Heart left ventricle (tissue), 13 donors: ENCODE results near the gene NFKB1.

Experiments
- CTCF ChIP-seq, 12 donors: fragments of 200-600 bp; sonication (generic) in 4 of 12; IDR thresholded peaks; one replicate each; pipeline versions ENCODE4 v1.5.0 to v1.8.0; 2018 to 2022; ENCODE audit warnings: antibody characterized with exemption in 12 of 12, mild to moderate bottlenecking in 5 of 12
- POLR2A ChIP-seq, 2 donors: fragments of 450-650 bp; IDR thresholded peaks; one replicate each; pipeline ENCODE4 v1.6.1; 2017; ENCODE audit warnings: antibody characterized with exemption in 2 of 2, mild to moderate bottlenecking in 2 of 2, moderate library complexity in 2 of 2
- donor health status: ischemic (EF 13 %, LVEDD 7.1; RV severe dilation, severe dysfunction).
- donor health status: DM: no; HTN: yes; CAD: no.
- donor health status: DM: no; HTN: no; CAD: no.
- donor health status: ischemic (EF 25% LVEDD 6.9; RV normal size, moderate dysfunction).
- donor health status: ischemic (EF 25% LVEDD 5.7; RV mildly dilated, moderate dysfunction).
- donor health status: ischemic (EF 35%, LVEDD 5.7; RV mildly dilated, moderate dysfunction).
- donor health status: nonischemic (EF 11% LVEDD 7.7; RV severe dilation, severe dysfunction).
- donor health status: DM: yes; HTN: yes; CAD: no.
- donor health status: PGD.
- donor health status: ischemic (EF 29% LVEDD 5.4; RV normal size, mild dysfunction).
- donor health status: nonischemic (EF 23%, LVEDD 6.1; RV moderate dilation, normal function).

DNA sequence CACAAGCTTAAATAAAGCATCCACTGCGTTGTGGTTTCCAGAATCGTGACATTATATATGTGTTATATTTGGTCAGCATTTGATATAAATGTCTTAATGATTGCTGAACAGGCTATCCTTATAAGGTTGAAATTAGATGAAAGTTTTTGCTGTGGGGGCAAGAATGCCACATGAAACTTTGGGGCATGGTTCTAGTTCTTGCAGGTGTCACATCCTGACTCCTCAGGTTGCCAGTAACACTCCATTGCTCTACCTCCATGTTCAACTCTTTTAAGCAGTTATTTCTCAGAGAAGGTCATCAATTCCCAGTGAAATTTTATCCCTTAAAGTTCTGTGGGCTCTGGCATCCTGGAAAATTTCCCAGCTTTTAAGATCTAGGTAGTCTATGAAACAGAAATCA lies 33.7 kb downstream of the NFKB1 start:
- TF ChIP-seq CTCF (IDR thresholded peaks at IDR 0.05) (no peak), POLR2A (IDR thresholded peaks at IDR 0.05) (no peak)
